AG09319 (cell line): ENCODE data around the gene PPP1R12A.
"Not testable (repeated sequence)": the region's sequence is repeated elsewhere in the genome, so short reads cannot be mapped to it uniquely, and the experiment has no call there.

Source experiments
- DNase-seq: peaks from one replicate; pipeline ENCODE4 v3.0.0-alpha.2; 2010; ENCODE audit warnings: low read depth; ENCODE audit errors: extremely low read depth
- CTCF ChIP-seq: IDR thresholded peaks from 2 replicates; pipeline ENCODE4 v1.5.1; 2011; ENCODE audit warnings: low read depth, mild to moderate bottlenecking, inconsistent platforms, low read length, moderate library complexity

PPP1R12A gene

GRCh38 chr12:79881351-79881750 is 53.5 kb downstream of the PPP1R12A start:
- DNase-seq = no peak
- no peak for TF ChIP-seq CTCF

- not testable (repeated sequence) for DNase-seq
Measured at GRCh38 chr12:79878506-79878905, 56.4 kb downstream of the PPP1R12A start.

- no peak for TF ChIP-seq CTCF
Measured at GRCh38 chr12:79877246-79877645, 57.7 kb downstream of the PPP1R12A start.

GRCh38 chr12:79874665-79875064 is 60.2 kb downstream of the PPP1R12A start:
- DNase-seq = no peak
- no peak for TF ChIP-seq CTCF

More at GRCh38 chr12:79877246-79877645, 57.7 kb downstream of the PPP1R12A start:
- DNase-seq = no peak

- TF ChIP-seq CTCF = no peak
- DNase-seq = no peak
Measured at GRCh38 chr12:79873201-79873600, 61.7 kb downstream of the PPP1R12A start.

- DNase-seq = no peak
- no peak for TF ChIP-seq CTCF
Measured at GRCh38 chr12:79871621-79872020, 63.3 kb downstream of the PPP1R12A start.

GRCh38 chr12:79870916-79871315 is 64.0 kb downstream of the PPP1R12A start:
- no peak for TF ChIP-seq CTCF

DNA sequence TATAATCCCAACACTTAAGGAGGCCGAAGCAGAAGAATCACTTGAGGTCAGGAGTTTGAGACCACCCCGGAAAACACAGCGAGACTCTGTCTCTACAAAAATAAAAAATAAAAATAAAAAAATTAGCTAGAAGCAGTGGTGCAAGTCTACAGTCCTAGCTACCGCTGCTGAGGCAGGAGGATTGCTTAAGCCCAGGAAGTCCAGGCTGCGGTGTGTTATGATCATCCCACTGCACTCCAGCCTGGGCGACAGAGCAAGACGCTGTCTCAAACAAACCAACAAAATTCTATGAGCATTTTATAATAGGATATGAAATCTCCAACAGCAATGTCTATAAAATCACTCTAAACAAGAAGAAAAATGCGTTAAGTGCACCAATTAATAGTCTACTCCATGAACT is 75.3 kb downstream of the PPP1R12A start:
- DNase-seq = no peak
- TF ChIP-seq CTCF = no peak

More at GRCh38 chr12:79870916-79871315, 64.0 kb downstream of the PPP1R12A start:
- DNase-seq = no peak
